Activated CD8-positive, alpha-beta T cell treated with anti-CD3 and anti-CD28 coated beads for 36 hours (primary cell): ENCODE data around the gene MTR. TPM values are rescaled to one million over a fixed set of nuclear protein-coding genes. Genes with fewer than 3 reads are reported as not detected.

Experiments
- ATAC-seq: fragments of 200-7000 bp; cut with Tn5 transposase; one replicate; pipeline ENCODE4 v1.10.0; 2021; ENCODE audit warnings: mild to moderate bottlenecking, moderate library complexity
- CTCF ChIA-PET: fragments of 350-600 bp; sonication (Branson Sonifier 250); formaldehyde crosslinking; loops from one replicate; lab custom pipeline; 2021; ENCODE audit warnings: antibody characterized with exemption; lab: Charles Lee
- POLR2A ChIA-PET: fragments of 350-600 bp; sonication (Branson Sonifier 250); formaldehyde crosslinking; loops from one replicate; lab custom pipeline; 2021; ENCODE audit warnings: antibody characterized with exemption; lab: Charles Lee
- DNase-seq: peaks from one replicate; pipeline ENCODE4 v3.0.0-alpha.2; 2020
- H3K27ac Mint-ChIP-seq: one replicate; pipeline ENCODE4 v1.8.0; 2021; ENCODE audit warnings: mild to moderate bottlenecking, mixed read lengths
- H3K27me3 Mint-ChIP-seq: one replicate; pipeline ENCODE4 v1.8.0; 2021; ENCODE audit warnings: mixed read lengths
- H3K36me3 Mint-ChIP-seq: one replicate; pipeline ENCODE4 v1.8.0; 2021; ENCODE audit warnings: low read depth, mixed read lengths
- H3K4me1 Mint-ChIP-seq: one replicate; pipeline ENCODE4 v1.8.0; 2021; ENCODE audit warnings: low read depth, mixed read lengths
- H3K4me3 Mint-ChIP-seq: one replicate; pipeline ENCODE4 v1.8.0; 2021; ENCODE audit warnings: mild to moderate bottlenecking, moderate library complexity, mixed read lengths
- H3K9me3 Mint-ChIP-seq: one replicate; pipeline ENCODE4 v1.8.0; 2021; ENCODE audit warnings: mixed read lengths
- CTCF ChIP-seq: fragments of 200-600 bp; IDR thresholded peaks from one replicate; pipeline ENCODE4 v1.8.0; 2022; ENCODE audit warnings: antibody characterized with exemption, mild to moderate bottlenecking
- intact Hi-C: fragments of 100-400 bp; cut with micrococcal nuclease; formaldehyde crosslinking; loops from one replicate; pipeline ENCODE4 v1.10.0; 2022
- total RNA-seq, 2 experiments: library from RNA; stranded (reverse); gene quantifications; one replicate each; pipeline ENCODE4 v1.2.3, GENCODE V29; 2021

The MTR gene
- total RNA-seq, 2 experiments from 2014 or later: 72.4 to 72.7 TPM

DNA sequence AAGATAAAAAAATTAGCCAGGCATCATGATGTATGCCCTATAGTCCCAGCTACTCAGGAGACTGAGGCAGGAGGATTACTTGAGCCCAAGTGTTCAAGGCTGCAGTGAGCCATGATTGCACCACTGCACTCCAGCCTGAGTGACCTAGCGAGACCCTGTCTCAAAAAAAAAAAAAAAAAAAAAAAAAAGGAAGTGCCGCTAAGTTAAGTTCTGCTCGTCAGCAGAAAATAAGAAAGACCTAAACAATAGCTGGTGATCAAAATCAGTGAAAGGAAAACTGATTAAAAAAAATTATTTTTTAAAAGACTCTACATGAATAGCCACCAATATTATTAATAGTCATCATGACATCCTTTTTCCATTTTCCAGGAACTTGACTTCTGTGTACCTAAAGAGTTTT is 44.2 kb upstream of the MTR start:
- TF ChIP-seq CTCF: no peak
- POLR2A ChIA-PET: no interaction called here
- intact Hi-C loops: loop anchor here (10.0 kb wide), 1 partner anchor 634 kb away; no protein-coding TSS in a partner anchor
- CTCF ChIA-PET: interaction anchor here (3.6 kb wide), 1 partner anchor 9 kb away, joined by 19 read pairs; no protein-coding TSS in a partner anchor
- H3K27ac Mint-ChIP-seq: no peak overlapping the region
- H3K36me3 Mint-ChIP-seq: no peaks in the 10 kb centered on the region
- no peaks in the 10 kb centered on the region for H3K9me3 Mint-ChIP-seq
- no peaks in the 10 kb centered on the region for H3K4me1 Mint-ChIP-seq
- peaks cover 16% of the 10 kb centered on the region for H3K27me3 Mint-ChIP-seq
- ATAC-seq (no peak), DNase-seq (no peak)
- no peak overlapping the region for H3K4me3 Mint-ChIP-seq

- intact Hi-C loops: loop anchor here (10.0 kb wide), 1 partner anchor 633 kb away; no protein-coding TSS in a partner anchor
- ChIA-PET POLR2A (no interaction called here), CTCF (interaction anchor here (1.1 to 3.6 kb wide), 2 partner anchors 8 to 118 kb away, joined by 3 to 19 read pairs; no protein-coding TSS in a partner anchor)
- peaks cover 16% of the 10 kb centered on the region for H3K27me3 Mint-ChIP-seq
- no peak overlapping the region for H3K27ac Mint-ChIP-seq
- no peak overlapping the region for H3K4me3 Mint-ChIP-seq
- TF ChIP-seq CTCF: no peak
- no peaks in the 10 kb centered on the region for H3K4me1 Mint-ChIP-seq
- H3K9me3 Mint-ChIP-seq: no peaks in the 10 kb centered on the region
- DNase-seq (no peak), ATAC-seq (no peak)
- H3K36me3 Mint-ChIP-seq: no peaks in the 10 kb centered on the region
These were observed 43.7 kb upstream of the MTR start for GRCh38 chr1:236751385-236751784.

DNA sequence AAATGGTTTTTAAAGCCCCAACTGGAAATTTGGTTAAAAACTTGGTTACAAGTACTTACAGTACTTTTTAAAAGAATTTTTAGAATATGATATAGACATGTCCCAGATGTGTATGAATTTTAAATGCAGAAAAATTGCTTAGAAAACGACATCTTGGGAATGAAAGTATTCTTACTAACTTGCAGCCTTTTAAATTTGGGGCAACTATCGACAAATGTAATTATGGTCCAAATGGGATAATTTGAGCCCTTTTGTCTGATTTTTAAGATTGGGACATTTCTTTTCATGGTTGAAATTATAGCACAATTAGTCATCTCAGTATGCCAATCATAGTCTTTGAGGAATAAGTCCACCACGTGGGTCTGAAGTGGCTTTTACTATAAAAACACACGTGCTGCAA is 43.2 kb upstream of the MTR start:
- ChIA-PET POLR2A (no interaction called here), CTCF (interaction anchor here (1.1 to 3.6 kb wide), 2 partner anchors 8 to 118 kb away, joined by 3 to 19 read pairs; no protein-coding TSS in a partner anchor)
- H3K27ac Mint-ChIP-seq: no peak overlapping the region
- ATAC-seq (no peak), DNase-seq (no peak)
- H3K36me3 Mint-ChIP-seq: no peaks in the 10 kb centered on the region
- intact Hi-C loops: loop anchor here (10.0 kb wide), 1 partner anchor 633 kb away; no protein-coding TSS in a partner anchor
- H3K27me3 Mint-ChIP-seq: peaks cover 16% of the 10 kb centered on the region
- H3K4me1 Mint-ChIP-seq: no peaks in the 10 kb centered on the region
- H3K9me3 Mint-ChIP-seq: no peaks in the 10 kb centered on the region
- no peak for TF ChIP-seq CTCF
- H3K4me3 Mint-ChIP-seq: no peak overlapping the region

- Mint-ChIP-seq H3K27me3 (peaks cover 12% of the 10 kb centered on the region), H3K9me3 (no peaks in the 10 kb centered on the region), H3K36me3 (no peaks in the 10 kb centered on the region), H3K27ac (no peak overlapping the region), H3K4me1 (no peaks in the 10 kb centered on the region), H3K4me3 (no peak overlapping the region)
- ChIA-PET CTCF (interaction anchor here (1.8 kb wide), 1 partner anchor 15 kb away, joined by 6 read pairs; no protein-coding TSS in a partner anchor), POLR2A (no interaction called here)
- peak; percentile 19 for DNase-seq
- peak; percentile 39 for ATAC-seq
- intact Hi-C loops: loop anchor here (10.0 kb wide), 1 partner anchor 631 kb away; no protein-coding TSS in a partner anchor
- TF ChIP-seq CTCF: no peak
These were observed 41.6 kb upstream of the MTR start for GRCh38 chr1:236753516-236753915.

DNA sequence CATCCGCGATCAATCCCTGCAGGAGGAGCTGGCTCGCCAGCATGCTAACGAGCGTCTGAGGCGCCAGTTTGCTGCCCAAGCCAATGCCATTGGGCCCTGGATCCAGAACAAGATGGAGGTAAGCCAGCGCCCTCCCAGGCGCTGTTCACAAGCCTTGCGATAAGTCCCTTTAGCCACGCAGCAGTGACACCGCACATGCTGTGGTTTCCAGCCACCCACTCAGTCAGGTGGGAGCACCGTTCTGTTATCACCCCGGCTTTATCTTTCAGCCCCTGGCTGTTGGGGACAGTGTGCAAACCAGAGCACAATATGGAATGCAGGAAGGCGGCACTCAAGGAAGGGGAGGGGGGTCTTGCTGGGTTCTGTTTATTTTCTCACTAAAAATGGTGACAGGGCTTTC is 41.1 kb upstream of the MTR start:
- H3K36me3 Mint-ChIP-seq: no peaks in the 10 kb centered on the region
- no peaks in the 10 kb centered on the region for H3K9me3 Mint-ChIP-seq
- H3K27ac Mint-ChIP-seq: no peak overlapping the region
- ATAC-seq (no peak), DNase-seq (no peak)
- no peak overlapping the region for H3K4me3 Mint-ChIP-seq
- ChIA-PET CTCF (interaction anchor here (0.6 to 1.8 kb wide), 2 partner anchors 14 to 115 kb away, joined by 3 to 6 read pairs; no protein-coding TSS in a partner anchor), POLR2A (no interaction called here)
- no peaks in the 10 kb centered on the region for H3K4me1 Mint-ChIP-seq
- no peak for TF ChIP-seq CTCF
- peaks cover 11% of the 10 kb centered on the region for H3K27me3 Mint-ChIP-seq
- intact Hi-C loops: loop anchor here (10.0 kb wide), 1 partner anchor 631 kb away; no protein-coding TSS in a partner anchor
